ENCODE data around the gene ATM. TPM values are rescaled to one million over a fixed set of nuclear protein-coding genes. Genes with fewer than 3 reads are reported as not detected.

The ATM gene, protein sequence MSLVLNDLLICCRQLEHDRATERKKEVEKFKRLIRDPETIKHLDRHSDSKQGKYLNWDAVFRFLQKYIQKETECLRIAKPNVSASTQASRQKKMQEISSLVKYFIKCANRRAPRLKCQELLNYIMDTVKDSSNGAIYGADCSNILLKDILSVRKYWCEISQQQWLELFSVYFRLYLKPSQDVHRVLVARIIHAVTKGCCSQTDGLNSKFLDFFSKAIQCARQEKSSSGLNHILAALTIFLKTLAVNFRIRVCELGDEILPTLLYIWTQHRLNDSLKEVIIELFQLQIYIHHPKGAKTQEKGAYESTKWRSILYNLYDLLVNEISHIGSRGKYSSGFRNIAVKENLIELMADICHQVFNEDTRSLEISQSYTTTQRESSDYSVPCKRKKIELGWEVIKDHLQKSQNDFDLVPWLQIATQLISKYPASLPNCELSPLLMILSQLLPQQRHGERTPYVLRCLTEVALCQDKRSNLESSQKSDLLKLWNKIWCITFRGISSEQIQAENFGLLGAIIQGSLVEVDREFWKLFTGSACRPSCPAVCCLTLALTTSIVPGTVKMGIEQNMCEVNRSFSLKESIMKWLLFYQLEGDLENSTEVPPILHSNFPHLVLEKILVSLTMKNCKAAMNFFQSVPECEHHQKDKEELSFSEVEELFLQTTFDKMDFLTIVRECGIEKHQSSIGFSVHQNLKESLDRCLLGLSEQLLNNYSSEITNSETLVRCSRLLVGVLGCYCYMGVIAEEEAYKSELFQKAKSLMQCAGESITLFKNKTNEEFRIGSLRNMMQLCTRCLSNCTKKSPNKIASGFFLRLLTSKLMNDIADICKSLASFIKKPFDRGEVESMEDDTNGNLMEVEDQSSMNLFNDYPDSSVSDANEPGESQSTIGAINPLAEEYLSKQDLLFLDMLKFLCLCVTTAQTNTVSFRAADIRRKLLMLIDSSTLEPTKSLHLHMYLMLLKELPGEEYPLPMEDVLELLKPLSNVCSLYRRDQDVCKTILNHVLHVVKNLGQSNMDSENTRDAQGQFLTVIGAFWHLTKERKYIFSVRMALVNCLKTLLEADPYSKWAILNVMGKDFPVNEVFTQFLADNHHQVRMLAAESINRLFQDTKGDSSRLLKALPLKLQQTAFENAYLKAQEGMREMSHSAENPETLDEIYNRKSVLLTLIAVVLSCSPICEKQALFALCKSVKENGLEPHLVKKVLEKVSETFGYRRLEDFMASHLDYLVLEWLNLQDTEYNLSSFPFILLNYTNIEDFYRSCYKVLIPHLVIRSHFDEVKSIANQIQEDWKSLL (N-terminal part only)
- total RNA-seq: 10 to 100 TPM; 21.0 to 26.8 (median 23.5) TPM

DNA sequence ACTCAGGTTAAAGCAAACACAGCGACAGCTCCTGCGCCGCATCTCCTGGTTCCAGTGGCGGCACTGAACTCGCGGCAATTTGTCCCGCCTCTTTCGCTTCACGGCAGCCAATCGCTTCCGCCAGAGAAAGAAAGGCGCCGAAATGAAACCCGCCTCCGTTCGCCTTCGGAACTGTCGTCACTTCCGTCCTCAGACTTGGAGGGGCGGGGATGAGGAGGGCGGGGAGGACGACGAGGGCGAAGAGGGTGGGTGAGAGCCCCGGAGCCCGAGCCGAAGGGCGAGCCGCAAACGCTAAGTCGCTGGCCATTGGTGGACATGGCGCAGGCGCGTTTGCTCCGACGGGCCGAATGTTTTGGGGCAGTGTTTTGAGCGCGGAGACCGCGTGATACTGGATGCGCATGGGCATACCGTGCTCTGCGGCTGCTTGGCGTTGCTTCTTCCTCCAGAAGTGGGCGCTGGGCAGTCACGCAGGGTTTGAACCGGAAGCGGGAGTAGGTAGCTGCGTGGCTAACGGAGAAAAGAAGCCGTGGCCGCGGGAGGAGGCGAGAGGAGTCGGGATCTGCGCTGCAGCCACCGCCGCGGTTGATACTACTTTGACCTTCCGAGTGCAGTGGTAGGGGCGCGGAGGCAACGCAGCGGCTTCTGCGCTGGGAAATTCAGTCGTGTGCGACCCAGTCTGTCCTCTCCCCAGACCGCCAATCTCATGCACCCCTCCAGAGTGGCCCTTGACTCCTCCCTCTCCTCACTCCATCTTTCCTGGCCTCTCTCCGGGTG is at the start of gene ATM, which contains the start of gene NPAT:
ATM (plus strand) TSS at position 494 of the 774 bp plus-strand sequence. CDS start 4,558 bp downstream, outside the sequence.
NPAT (minus strand) TSS at position 65 of the 774 bp plus-strand sequence. CDS start 102 bp downstream, outside the sequence.
- no peaks in the 10 kb centered on the region for H3K27me3 Mint-ChIP-seq (ENCODE audit: low read depth)
- ATAC-seq: peak; percentile 74 to 77
- H3K36me3 Mint-ChIP-seq (ENCODE audit: insufficient read depth): peaks cover 13% of the 10 kb centered on the region
- no peaks in the 10 kb centered on the region for H3K9me3 Mint-ChIP-seq
- H3K4me1 Mint-ChIP-seq (ENCODE audit: low read depth): peaks cover 57% of the 10 kb centered on the region
- no peak within 1 kb of the TSS for H3K4me3 Mint-ChIP-seq
- DNase-seq: peak; percentile 94

- no peaks in the 10 kb centered on the region for H3K27me3 Mint-ChIP-seq (ENCODE audit: low read depth)
- no peaks in the 10 kb centered on the region for H3K9me3 Mint-ChIP-seq
- peaks cover 45% of the 10 kb centered on the region for H3K36me3 Mint-ChIP-seq (ENCODE audit: insufficient read depth)
- H3K4me3 Mint-ChIP-seq: no peak overlapping the region
- H3K4me1 Mint-ChIP-seq (ENCODE audit: low read depth): peaks cover 5% of the 10 kb centered on the region
- ATAC-seq (no peak), DNase-seq (no peak)
Measured at GRCh38 chr11:108177570-108177969, 45.3 kb upstream of the ATM start.

- DNase-seq (no peak), ATAC-seq (no peak)
- no peak overlapping the region for H3K4me3 Mint-ChIP-seq
- no peaks in the 10 kb centered on the region for H3K9me3 Mint-ChIP-seq
- peaks cover 30% of the 10 kb centered on the region for H3K4me1 Mint-ChIP-seq (ENCODE audit: low read depth)
- no peaks in the 10 kb centered on the region for H3K27me3 Mint-ChIP-seq (ENCODE audit: low read depth)
- H3K36me3 Mint-ChIP-seq (ENCODE audit: insufficient read depth): peaks cover 33% of the 10 kb centered on the region
Measured at GRCh38 chr11:108193725-108194124, 29.1 kb upstream of the ATM start.

GRCh38 chr11:108196901-108197300 is 26.0 kb upstream of the ATM start:
- no peak overlapping the region for H3K4me3 Mint-ChIP-seq
- peaks cover 55% of the 10 kb centered on the region for H3K4me1 Mint-ChIP-seq (ENCODE audit: low read depth)
- no peak for DNase-seq
- ATAC-seq: peak; percentile 11 to 20
- H3K9me3 Mint-ChIP-seq: no peaks in the 10 kb centered on the region
- peaks cover 28% of the 10 kb centered on the region for H3K36me3 Mint-ChIP-seq (ENCODE audit: insufficient read depth)
- no peaks in the 10 kb centered on the region for H3K27me3 Mint-ChIP-seq (ENCODE audit: low read depth)

DNA sequence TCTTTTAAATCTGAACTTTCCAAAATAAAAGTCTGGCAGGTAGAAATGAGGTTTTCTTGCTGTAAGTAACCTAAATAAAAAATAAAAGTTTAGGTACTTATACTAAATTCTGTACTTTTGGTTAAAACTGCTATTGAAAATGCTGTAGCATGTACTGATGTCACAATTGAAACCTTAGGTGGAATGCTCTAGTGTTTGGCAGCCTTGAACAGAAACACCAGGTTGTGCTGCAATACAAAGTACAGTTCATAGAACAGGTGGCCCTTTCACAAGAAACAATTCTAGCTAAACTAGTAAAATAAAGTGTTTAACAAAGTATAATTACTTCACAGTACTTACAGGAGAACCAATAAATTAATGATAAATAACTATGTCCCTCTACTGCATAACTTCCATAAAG is 25.5 kb upstream of the ATM start:
- peaks cover 57% of the 10 kb centered on the region for H3K4me1 Mint-ChIP-seq (ENCODE audit: low read depth)
- no peaks in the 10 kb centered on the region for H3K27me3 Mint-ChIP-seq (ENCODE audit: low read depth)
- no peak for DNase-seq
- H3K36me3 Mint-ChIP-seq (ENCODE audit: insufficient read depth): peaks cover 28% of the 10 kb centered on the region
- no peaks in the 10 kb centered on the region for H3K9me3 Mint-ChIP-seq
- ATAC-seq: peak; percentile 20 to 30
- no peak overlapping the region for H3K4me3 Mint-ChIP-seq

GRCh38 chr11:108198833-108199232 is 24.0 kb upstream of the ATM start:
- H3K9me3 Mint-ChIP-seq: no peaks in the 10 kb centered on the region
- H3K27me3 Mint-ChIP-seq (ENCODE audit: low read depth): no peaks in the 10 kb centered on the region
- no peak for ATAC-seq
- H3K36me3 Mint-ChIP-seq (ENCODE audit: insufficient read depth): peaks cover 32% of the 10 kb centered on the region
- peaks cover 72% of the 10 kb centered on the region for H3K4me1 Mint-ChIP-seq (ENCODE audit: low read depth)
- H3K4me3 Mint-ChIP-seq: no peak overlapping the region
- DNase-seq: no peak

- Mint-ChIP-seq H3K27me3 (ENCODE audit: low read depth) (no peaks in the 10 kb centered on the region), H3K4me1 (ENCODE audit: low read depth) (peaks cover 77% of the 10 kb centered on the region), H3K36me3 (ENCODE audit: insufficient read depth) (peaks cover 38% of the 10 kb centered on the region), H3K9me3 (peaks cover 1% of the 10 kb centered on the region), H3K4me3 (no peak overlapping the region)
- DNase-seq (peak; percentile 50), ATAC-seq (peak; percentile 89 to 93)
Measured at GRCh38 chr11:108199446-108200321, 23.2 kb upstream of the ATM start.

DNA sequence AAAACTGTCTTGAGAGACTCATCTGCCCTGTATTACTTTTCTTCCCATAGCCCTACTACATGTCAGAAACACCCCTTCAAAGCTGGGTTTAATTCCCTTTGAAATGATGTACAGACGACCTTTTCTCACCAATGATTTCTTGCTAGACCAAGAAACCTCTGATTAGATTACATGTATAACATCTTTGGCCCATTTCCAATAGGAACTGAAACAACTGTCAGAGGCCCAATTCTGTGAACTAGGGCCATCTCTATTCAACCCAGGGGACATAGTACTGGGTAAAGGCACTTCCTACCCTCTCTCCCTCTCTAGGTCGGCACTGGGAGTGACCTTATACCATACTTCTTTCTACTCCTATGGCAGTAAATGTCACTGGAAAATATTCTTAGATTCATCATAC is 19.8 kb upstream of the ATM start:
- DNase-seq: no peak
- Mint-ChIP-seq H3K27me3 (ENCODE audit: low read depth) (no peaks in the 10 kb centered on the region), H3K9me3 (peaks cover 8% of the 10 kb centered on the region), H3K4me3 (no peak overlapping the region), H3K36me3 (ENCODE audit: insufficient read depth) (peaks cover 52% of the 10 kb centered on the region), H3K4me1 (ENCODE audit: low read depth) (peaks cover 65% of the 10 kb centered on the region)
- ATAC-seq: no peak

DNA sequence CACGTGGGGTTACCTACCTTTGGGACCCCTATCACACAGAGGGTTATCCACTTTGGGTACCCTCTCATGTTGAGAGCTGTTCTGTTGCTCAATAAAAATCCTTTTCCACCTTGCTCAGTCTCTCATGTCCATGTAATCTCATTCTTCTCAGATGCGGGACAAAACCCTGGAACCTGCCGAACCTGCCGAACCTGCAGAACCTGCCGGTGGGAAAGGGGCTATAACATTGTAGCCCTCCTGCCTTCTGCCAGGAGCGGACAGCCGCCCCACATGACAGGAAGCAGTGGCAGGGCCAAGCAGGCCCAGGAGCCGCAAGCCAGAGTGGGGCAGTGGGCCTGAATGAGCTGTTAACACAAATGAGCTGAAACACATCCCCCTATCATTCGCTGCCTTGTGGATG is 18.5 kb upstream of the ATM start:
- no peak for DNase-seq
- Mint-ChIP-seq H3K9me3 (peaks cover 8% of the 10 kb centered on the region), H3K4me1 (ENCODE audit: low read depth) (peaks cover 60% of the 10 kb centered on the region), H3K27me3 (ENCODE audit: low read depth) (no peaks in the 10 kb centered on the region), H3K4me3 (no peak overlapping the region), H3K36me3 (ENCODE audit: insufficient read depth) (peaks cover 54% of the 10 kb centered on the region)
- ATAC-seq: no peak

DNA sequence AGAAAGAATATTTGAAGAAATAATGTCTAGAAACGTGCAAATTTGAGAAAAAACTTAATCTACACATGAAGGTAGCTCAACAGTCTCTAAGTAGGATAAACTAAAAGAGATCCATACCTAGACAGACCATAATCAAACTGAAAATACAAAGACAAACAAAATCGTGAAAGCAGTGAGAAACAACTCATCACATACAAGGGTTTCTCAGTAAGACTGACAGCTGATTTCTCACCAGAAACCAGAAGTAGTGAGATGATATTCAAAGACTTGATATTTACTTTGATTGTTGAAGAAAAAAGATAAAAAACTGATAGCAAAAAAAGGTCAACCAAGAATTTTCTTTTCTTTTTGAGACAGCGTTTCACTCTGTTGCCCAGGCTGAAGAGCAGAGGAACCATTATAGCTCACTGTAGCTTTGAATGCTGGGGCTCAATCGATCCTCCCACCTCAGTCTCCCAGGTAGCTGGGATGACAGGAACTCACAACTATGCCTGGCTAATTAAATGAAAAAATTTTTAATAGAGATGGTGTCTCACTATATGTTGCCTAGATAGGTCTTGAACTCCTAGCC is 17.9 kb upstream of the ATM start:
- Mint-ChIP-seq H3K27me3 (ENCODE audit: low read depth) (no peaks in the 10 kb centered on the region), H3K4me1 (ENCODE audit: low read depth) (peaks cover 58% of the 10 kb centered on the region), H3K36me3 (ENCODE audit: insufficient read depth) (peaks cover 52% of the 10 kb centered on the region), H3K9me3 (peaks cover 8% of the 10 kb centered on the region), H3K4me3 (no peak overlapping the region)
- no peak for DNase-seq
- peak; percentile 36 to 42 for ATAC-seq

DNA sequence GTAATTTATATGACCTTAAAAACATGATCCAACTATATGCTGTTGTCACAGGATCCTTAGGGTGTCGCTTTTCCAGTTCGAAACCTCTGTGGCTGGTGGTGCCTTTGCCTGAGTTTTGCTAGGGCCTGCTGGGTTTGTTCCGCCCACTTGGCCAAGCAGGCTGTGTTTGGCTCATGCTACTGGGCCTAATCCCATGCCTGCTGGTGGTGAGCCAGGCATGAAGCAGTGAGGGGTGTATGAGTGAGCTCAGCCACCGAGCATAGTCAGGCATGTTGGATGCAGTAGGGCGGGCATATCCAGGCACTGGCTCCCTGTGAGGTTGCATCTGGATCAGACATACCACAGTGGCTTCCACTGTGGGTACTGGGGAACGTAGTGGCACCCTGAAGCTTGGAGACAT is 16.7 kb upstream of the ATM start:
- H3K27me3 Mint-ChIP-seq (ENCODE audit: low read depth): no peaks in the 10 kb centered on the region
- H3K36me3 Mint-ChIP-seq (ENCODE audit: insufficient read depth): peaks cover 61% of the 10 kb centered on the region
- peaks cover 10% of the 10 kb centered on the region for H3K9me3 Mint-ChIP-seq
- DNase-seq: no peak
- H3K4me1 Mint-ChIP-seq (ENCODE audit: low read depth): peaks cover 56% of the 10 kb centered on the region
- H3K4me3 Mint-ChIP-seq: no peak overlapping the region
- no peak for ATAC-seq

DNA sequence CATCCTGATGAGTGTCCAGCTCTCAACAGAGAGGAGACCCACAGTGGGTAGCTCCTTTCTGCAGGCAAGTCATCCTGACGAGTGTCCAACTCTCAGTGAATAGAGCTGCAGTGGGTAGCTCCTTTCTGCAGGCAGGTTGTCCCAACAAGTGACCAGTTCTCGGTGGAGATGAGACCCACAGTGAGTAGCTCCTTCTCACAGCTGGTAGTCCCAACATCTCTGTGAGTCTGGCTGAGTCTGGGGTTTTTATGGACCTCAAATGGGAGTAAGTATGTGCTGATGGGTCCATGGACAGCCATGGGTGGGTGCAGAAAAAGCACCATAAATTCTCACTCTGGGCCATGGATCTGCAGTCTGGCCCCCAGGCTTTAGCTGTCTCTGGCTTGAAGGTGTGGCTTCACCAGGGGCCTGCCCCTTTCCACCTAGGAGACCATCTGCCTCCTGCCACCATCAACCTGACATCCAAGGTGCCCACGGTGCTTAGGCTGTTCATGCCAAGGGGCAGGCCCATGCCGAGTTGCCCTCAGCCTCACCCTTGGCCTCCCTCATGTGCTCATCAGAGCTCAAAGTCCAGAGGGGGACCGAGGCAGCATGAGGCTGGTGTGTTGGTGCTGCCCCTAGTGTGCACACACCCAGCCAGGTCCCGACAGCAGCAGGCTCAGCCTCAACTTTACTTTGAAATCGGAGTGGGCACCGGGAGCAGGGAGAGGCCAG is 15.7 kb upstream of the ATM start:
- ATAC-seq (no peak), DNase-seq (no peak)
- Mint-ChIP-seq H3K4me1 (ENCODE audit: low read depth) (peaks cover 61% of the 10 kb centered on the region), H3K36me3 (ENCODE audit: insufficient read depth) (peaks cover 63% of the 10 kb centered on the region), H3K27me3 (ENCODE audit: low read depth) (no peaks in the 10 kb centered on the region), H3K4me3 (no peak overlapping the region), H3K9me3 (peaks cover 10% of the 10 kb centered on the region)
